Upper lobe of right lung (tissue), 1 donor: ENCODE results near the gene SHISA7. TPM values are rescaled to one million over a fixed set of nuclear protein-coding genes. Genes with fewer than 3 reads are reported as not detected.

Experiments
- ATAC-seq: fragments of 200-7000 bp; cut with Tn5 transposase; one replicate; pipeline ENCODE4 v1.9.1; 2020; ENCODE audit warnings: mild to moderate bottlenecking, moderate library complexity
- DNase-seq: peaks from one replicate; pipeline ENCODE4 v3.0.0-alpha.2; 2020
- H3K27ac ChIP-seq: fragments of 200-600 bp; one replicate; pipeline ENCODE4 v1.8.0; 2022
- H3K27me3 ChIP-seq: fragments of 200-600 bp; one replicate; pipeline ENCODE4 v1.8.0; 2022; ENCODE audit warnings: mild to moderate bottlenecking
- H3K36me3 ChIP-seq: fragments of 200-600 bp; one replicate; pipeline ENCODE4 v1.8.0; 2022
- H3K4me1 ChIP-seq: fragments of 200-600 bp; one replicate; pipeline ENCODE4 v1.8.0; 2022
- H3K4me3 ChIP-seq: fragments of 200-600 bp; one replicate; pipeline ENCODE4 v1.8.0; 2022; ENCODE audit warnings: mild to moderate bottlenecking
- H3K9me3 ChIP-seq: fragments of 200-600 bp; one replicate; pipeline ENCODE4 v1.8.0; 2022
- intact Hi-C: fragments of 100-400 bp; cut with DNase I; formaldehyde crosslinking; loops from one replicate; pipeline ENCODE4 v1.11.0; 2022
- total RNA-seq: library from RNA; stranded (reverse); fragmentation: NEBNext Ultra II Directional; extraction: Animal tissue kit (Norgen Biotek cat#: 25700); gene quantifications from one replicate; pipeline ENCODE4 v1.2.1, GENCODE V29; 2021
- TF ChIP-seq, protein P1 (sequence below): fragments of 200-600 bp; IDR thresholded peaks from one replicate; pipeline ENCODE4 v1.8.0; 2022; ENCODE audit warnings: antibody characterized with exemption
- donor health status: DM: no; HTN: yes; CAD: no; lungs with severe emphysema.

The SHISA7 gene
- total RNA-seq, 1 donor from 2014 or later, result not detected

DNA sequence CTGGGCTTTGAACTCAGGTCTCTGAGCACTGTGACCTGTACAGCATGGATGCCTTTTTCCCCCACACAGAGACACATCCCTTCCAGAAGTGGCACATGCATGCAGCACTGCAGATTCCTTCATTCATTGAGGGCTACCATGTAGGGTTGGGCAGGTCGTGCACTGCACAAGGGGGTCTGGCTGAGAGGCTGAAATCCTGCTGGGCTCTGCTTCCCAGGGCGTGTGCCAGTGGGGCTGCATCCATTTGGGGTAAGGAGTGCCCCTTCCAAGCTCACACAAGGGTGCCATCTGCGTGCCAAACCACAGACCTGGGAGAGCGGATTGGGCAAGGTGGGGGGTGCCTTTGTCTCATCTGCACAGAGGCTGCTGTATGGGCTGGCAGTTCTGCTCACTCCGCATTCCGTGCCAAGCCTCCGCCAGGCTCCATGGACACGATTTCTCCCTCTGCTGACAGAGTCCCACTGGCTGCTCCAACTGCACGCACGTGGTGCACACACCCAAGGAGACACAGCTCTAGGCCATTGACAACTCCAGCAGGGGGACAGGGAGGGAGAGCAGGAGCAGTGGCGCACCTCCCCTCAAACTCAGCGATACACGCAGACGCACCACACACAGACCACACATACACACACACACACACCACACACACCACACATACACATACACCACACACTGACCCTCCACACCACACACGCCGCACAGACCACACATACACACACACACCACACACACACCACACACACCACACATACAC is 4.5 kb upstream of the SHISA7 start:
- Histone ChIP-seq H3K9me3 (no peaks in the 10 kb centered on the region), H3K27me3 (peaks cover 43% of the 10 kb centered on the region), H3K4me1 (peaks cover 11% of the 10 kb centered on the region), H3K4me3 (no peak overlapping the region), H3K27ac (no peak overlapping the region), H3K36me3 (no peaks in the 10 kb centered on the region)
- intact Hi-C loops, result no loop called here
- no peak for DNase-seq
- TF ChIP-seq, protein P1, sequence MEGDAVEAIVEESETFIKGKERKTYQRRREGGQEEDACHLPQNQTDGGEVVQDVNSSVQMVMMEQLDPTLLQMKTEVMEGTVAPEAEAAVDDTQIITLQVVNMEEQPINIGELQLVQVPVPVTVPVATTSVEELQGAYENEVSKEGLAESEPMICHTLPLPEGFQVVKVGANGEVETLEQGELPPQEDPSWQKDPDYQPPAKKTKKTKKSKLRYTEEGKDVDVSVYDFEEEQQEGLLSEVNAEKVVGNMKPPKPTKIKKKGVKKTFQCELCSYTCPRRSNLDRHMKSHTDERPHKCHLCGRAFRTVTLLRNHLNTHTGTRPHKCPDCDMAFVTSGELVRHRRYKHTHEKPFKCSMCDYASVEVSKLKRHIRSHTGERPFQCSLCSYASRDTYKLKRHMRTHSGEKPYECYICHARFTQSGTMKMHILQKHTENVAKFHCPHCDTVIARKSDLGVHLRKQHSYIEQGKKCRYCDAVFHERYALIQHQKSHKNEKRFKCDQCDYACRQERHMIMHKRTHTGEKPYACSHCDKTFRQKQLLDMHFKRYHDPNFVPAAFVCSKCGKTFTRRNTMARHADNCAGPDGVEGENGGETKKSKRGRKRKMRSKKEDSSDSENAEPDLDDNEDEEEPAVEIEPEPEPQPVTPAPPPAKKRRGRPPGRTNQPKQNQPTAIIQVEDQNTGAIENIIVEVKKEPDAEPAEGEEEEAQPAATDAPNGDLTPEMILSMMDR, result no peak
- no peak for ATAC-seq

DNA sequence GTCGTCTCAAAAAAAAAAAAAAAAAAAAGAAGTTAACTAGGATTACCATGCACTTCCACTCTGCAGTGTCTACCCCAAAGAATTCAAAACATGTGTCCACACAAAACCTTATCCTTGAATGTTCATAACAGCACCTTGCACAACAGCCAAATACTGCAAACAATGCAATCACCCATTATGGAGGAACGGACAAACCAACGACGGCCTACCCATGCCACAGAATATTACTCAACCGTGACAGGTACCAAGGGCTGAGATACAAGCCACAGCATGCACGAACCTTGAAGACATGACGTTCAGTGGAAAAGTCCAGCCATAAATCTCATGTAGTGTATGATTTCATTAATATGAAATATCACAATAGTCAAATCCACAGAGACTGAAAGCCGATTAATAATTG is 3.0 kb upstream of the SHISA7 start:
- no peak overlapping the region for H3K27ac ChIP-seq
- no peak overlapping the region for H3K4me3 ChIP-seq
- peaks cover 2% of the 10 kb centered on the region for H3K4me1 ChIP-seq
- H3K27me3 ChIP-seq, result peaks cover 41% of the 10 kb centered on the region
- H3K36me3 ChIP-seq, result no peaks in the 10 kb centered on the region
- TF ChIP-seq, protein P1, result no peak
- intact Hi-C loops, result no loop called here
- ATAC-seq, result no peak
- no peaks in the 10 kb centered on the region for H3K9me3 ChIP-seq
- no peak for DNase-seq

GRCh38 chr19:55444646-55445045 is 1.5 kb upstream of the SHISA7 start:
- H3K36me3 ChIP-seq, result no peaks in the 10 kb centered on the region
- intact Hi-C loops, result no loop called here
- DNase-seq, result no peak
- H3K27me3 ChIP-seq, result peaks cover 53% of the 10 kb centered on the region
- ATAC-seq, result no peak
- no peaks in the 10 kb centered on the region for H3K9me3 ChIP-seq
- H3K27ac ChIP-seq, result no peak overlapping the region
- H3K4me1 ChIP-seq, result peaks cover 3% of the 10 kb centered on the region
- TF ChIP-seq, protein P1, result no peak
- no peak overlapping the region for H3K4me3 ChIP-seq

DNA sequence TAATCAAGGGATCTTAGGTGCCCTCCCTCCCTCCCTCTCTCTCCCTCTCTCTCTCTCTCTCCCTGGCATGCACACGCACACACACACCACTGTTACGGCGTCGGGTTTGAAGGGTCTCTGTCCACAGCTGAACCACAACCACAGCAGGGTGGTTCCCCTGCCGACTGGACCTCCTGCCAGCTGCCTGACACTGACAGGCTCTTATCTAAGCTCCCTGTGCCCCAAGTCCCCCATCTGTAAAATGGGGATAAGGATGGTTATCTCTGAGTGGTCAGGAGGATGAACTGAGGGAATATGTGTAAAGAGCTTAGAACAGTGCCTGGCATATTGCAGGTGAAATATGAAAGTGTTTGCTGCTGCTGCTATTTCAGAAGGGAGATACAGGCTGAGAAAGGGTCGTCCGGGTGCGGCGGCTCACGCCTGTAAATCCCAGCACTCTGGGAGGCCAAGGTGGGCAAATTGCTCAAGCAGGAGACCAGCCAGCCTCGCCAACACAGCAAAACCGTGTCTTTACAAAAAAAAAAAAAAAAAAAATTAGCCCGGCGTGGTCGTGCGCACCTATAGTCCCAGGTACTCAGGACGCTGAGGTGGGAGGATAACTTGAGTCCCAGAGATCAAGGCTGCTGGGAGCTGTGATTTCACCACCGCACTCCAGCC is 852 bp upstream of the SHISA7 start:
- Histone ChIP-seq H3K36me3 (no peaks in the 10 kb centered on the region), H3K27ac (no peak overlapping the region), H3K9me3 (no peaks in the 10 kb centered on the region), H3K4me1 (peaks cover 3% of the 10 kb centered on the region), H3K27me3 (peaks cover 53% of the 10 kb centered on the region), H3K4me3 (no peak overlapping the region)
- DNase-seq (no peak), ATAC-seq (no peak)
- TF ChIP-seq, protein P1, result no peak
- intact Hi-C loops, result no loop called here

DNA sequence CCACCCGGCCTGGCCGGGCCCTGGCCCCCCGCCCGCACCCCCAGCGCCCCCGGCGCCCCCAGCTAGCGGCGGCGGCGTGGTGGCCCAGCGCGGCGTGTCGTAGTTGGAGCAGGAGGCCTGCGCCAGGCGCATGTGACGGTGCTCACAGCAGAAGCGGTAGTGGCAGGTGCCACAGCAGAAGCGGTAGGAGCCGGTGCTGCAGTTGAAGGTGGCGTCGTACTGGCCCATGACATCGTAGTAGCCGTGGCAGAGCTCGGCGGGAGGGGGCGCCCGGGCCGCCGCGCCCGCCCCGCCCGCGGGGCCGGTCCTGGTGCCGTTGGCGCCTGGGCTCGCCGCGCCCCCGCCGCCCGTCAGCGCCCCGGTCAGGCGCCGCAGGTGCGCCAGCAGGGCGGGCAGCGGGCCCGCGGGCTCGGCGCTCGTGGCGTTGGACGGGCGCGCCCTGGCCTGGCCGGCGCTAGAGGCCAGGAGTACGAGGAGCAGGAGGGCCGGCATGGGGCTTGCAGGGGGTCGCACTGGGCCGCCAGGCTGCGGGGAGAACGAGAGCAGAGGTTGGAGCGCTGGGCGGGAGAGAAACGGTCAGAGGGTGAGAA is 633 bp downstream of the SHISA7 start:
- ATAC-seq, result no peak
- H3K27me3 ChIP-seq, result peaks cover 56% of the 10 kb centered on the region

More for the DNA sequence above, 633 bp downstream of the SHISA7 start:
- Histone ChIP-seq H3K4me3 (no peak overlapping the region), H3K9me3 (no peaks in the 10 kb centered on the region), H3K4me1 (peaks cover 3% of the 10 kb centered on the region), H3K27ac (no peak overlapping the region), H3K36me3 (no peaks in the 10 kb centered on the region)
- DNase-seq, result no peak
- intact Hi-C loops, result no loop called here
- TF ChIP-seq, protein P1, result no peak
